Measurements from ENCODE around the gene RANGAP1. TPM values are rescaled to one million over a fixed set of nuclear protein-coding genes. Genes with fewer than 3 reads are reported as not detected.

Gene RANGAP1
- total and polyA plus RNA-seq, 2 donors (not counting 1 experiment from before 2014, with no cell fraction given), result 37.2 to 59.9 TPM

GRCh38 chr22:41302021-41302767 lies 16.2 kb upstream of the RANGAP1 start:
- peak overlapping the region; percentile 69 for H3K9ac ChIP-seq (ENCODE audit: insufficient read depth, low read length)
- peak overlapping the region; percentile 72 to 90 (median 79) for H3K4me3 ChIP-seq (replicated peaks in 1 of 4; ENCODE audit: control extremely low read depth in 1 of 4, insufficient read depth in 1 of 4, low read depth in 3 of 4, low read length in 4 of 4)
- TF ChIP-seq CTCF (conservative IDR thresholded peaks at IDR 0.05 in 1 of 2, IDR thresholded peaks at IDR 0.05 in 1 of 2; ENCODE audit: low read depth in 1 of 2, low read length in 2 of 2) (no peak), EZH2 (IDR thresholded peaks at IDR 0.05; ENCODE audit: low read length, missing control alignments) (no peak)
- H3K36me3 ChIP-seq (ENCODE audit: control insufficient read depth, insufficient read depth, low read length), result peaks cover under 1% of the 10 kb centered on the region
- no peak overlapping the region for H2AFZ ChIP-seq (ENCODE audit: low read length)
- no peaks in the 10 kb centered on the region for H3K9me3 ChIP-seq (ENCODE audit: control insufficient read depth, insufficient read depth, low read depth, low read length)
- peaks cover 7% of the 10 kb centered on the region for H3K4me1 ChIP-seq (ENCODE audit: control insufficient read depth, extremely low read depth, insufficient read depth, low read length)
- H3K79me2 ChIP-seq (ENCODE audit: control insufficient read depth, insufficient read depth, low read length), result peaks cover 59% of the 10 kb centered on the region
- no peaks in the 10 kb centered on the region for H3K27me3 ChIP-seq (ENCODE audit: control insufficient read depth, insufficient read depth, low read length)
- H4K20me1 ChIP-seq (ENCODE audit: control insufficient read depth, extremely low read depth, insufficient read depth, low read length), result no peaks in the 10 kb centered on the region
- DNase-seq (ENCODE audit: low read depth in 2 of 2), result peak in 1 of 2 donors; percentile 33
- H3K27ac ChIP-seq (ENCODE audit: insufficient read depth, low read length), result peak overlapping the region; percentile 77
- H3K4me2 ChIP-seq (ENCODE audit: extremely low read depth, insufficient read depth, low read length), result peak overlapping the region; percentile 100

GRCh38 chr22:41301085-41302020 lies 15.4 kb upstream of the RANGAP1 start, which contains the start of gene ZC3H7B:
TSS of gene ZC3H7B (plus strand) at chr22:41301525. CDS start at chr22:41320661, 19,136 bp downstream.
- Histone ChIP-seq H4K20me1 (ENCODE audit: control insufficient read depth, extremely low read depth, insufficient read depth, low read length) (no peaks in the 10 kb centered on the region), H3K4me2 (ENCODE audit: extremely low read depth, insufficient read depth, low read length) (peak within 1 kb of the TSS; percentile 100), H2AFZ (ENCODE audit: low read length) (peak within 1 kb of the TSS; percentile 22), H3K79me2 (ENCODE audit: control insufficient read depth, insufficient read depth, low read length) (peaks cover 52% of the 10 kb centered on the region), H3K9me3 (ENCODE audit: control insufficient read depth, insufficient read depth, low read depth, low read length) (no peaks in the 10 kb centered on the region), H3K27ac (ENCODE audit: insufficient read depth, low read length) (peak within 1 kb of the TSS; percentile 77), H3K9ac (ENCODE audit: insufficient read depth, low read length) (peak within 1 kb of the TSS; percentile 69), H3K36me3 (ENCODE audit: control insufficient read depth, insufficient read depth, low read length) (no peaks in the 10 kb centered on the region), H3K4me3 (replicated peaks in 1 of 4; ENCODE audit: control extremely low read depth in 1 of 4, insufficient read depth in 1 of 4, low read depth in 3 of 4, low read length in 4 of 4) (peak within 1 kb of the TSS; percentile 72 to 90 (median 79)), H3K27me3 (ENCODE audit: control insufficient read depth, insufficient read depth, low read length) (no peaks in the 10 kb centered on the region), H3K4me1 (ENCODE audit: control insufficient read depth, extremely low read depth, insufficient read depth, low read length) (peaks cover 6% of the 10 kb centered on the region)
- peak; percentile 77 to 80 for DNase-seq (ENCODE audit: low read depth in 2 of 2)
- TF ChIP-seq CTCF (conservative IDR thresholded peaks at IDR 0.05 in 1 of 2, IDR thresholded peaks at IDR 0.05 in 1 of 2; ENCODE audit: low read depth in 1 of 2, low read length in 2 of 2) (peak; percentile 43 to 54), EZH2 (IDR thresholded peaks at IDR 0.05; ENCODE audit: low read length, missing control alignments) (no peak)

GRCh38 chr22:41300661-41301060 lies 14.7 kb upstream of the RANGAP1 start:
- Histone ChIP-seq H3K4me1 (ENCODE audit: control insufficient read depth, extremely low read depth, insufficient read depth, low read length) (peaks cover 3% of the 10 kb centered on the region), H3K9ac (ENCODE audit: insufficient read depth, low read length) (no peak overlapping the region), H2AFZ (ENCODE audit: low read length) (peak overlapping the region; percentile 22), H3K27ac (ENCODE audit: insufficient read depth, low read length) (no peak overlapping the region), H4K20me1 (ENCODE audit: control insufficient read depth, extremely low read depth, insufficient read depth, low read length) (no peaks in the 10 kb centered on the region), H3K79me2 (ENCODE audit: control insufficient read depth, insufficient read depth, low read length) (peaks cover 45% of the 10 kb centered on the region), H3K4me3 (replicated peaks in 1 of 4; ENCODE audit: control extremely low read depth in 1 of 4, insufficient read depth in 1 of 4, low read depth in 3 of 4, low read length in 4 of 4) (peak overlapping the region; percentile 71 to 90 (median 77)), H3K36me3 (ENCODE audit: control insufficient read depth, insufficient read depth, low read length) (no peaks in the 10 kb centered on the region), H3K9me3 (ENCODE audit: control insufficient read depth, insufficient read depth, low read depth, low read length) (no peaks in the 10 kb centered on the region), H3K4me2 (ENCODE audit: extremely low read depth, insufficient read depth, low read length) (peak overlapping the region; percentile 74), H3K27me3 (ENCODE audit: control insufficient read depth, insufficient read depth, low read length) (no peaks in the 10 kb centered on the region)
- TF ChIP-seq CTCF (conservative IDR thresholded peaks at IDR 0.05 in 1 of 2, IDR thresholded peaks at IDR 0.05 in 1 of 2; ENCODE audit: low read depth in 1 of 2, low read length in 2 of 2) (no peak), EZH2 (IDR thresholded peaks at IDR 0.05; ENCODE audit: low read length, missing control alignments) (no peak)
- no peak for DNase-seq (ENCODE audit: low read depth in 2 of 2)
